OCI-LY7 (cell line): ENCODE measurements around the gene MKNK2. TPM values are rescaled to one million over a fixed set of nuclear protein-coding genes. Genes with fewer than 3 reads are reported as not detected.

ENCODE experiments used
- Bru-seq: library from RNA; stranded (reverse); fragments of 400-500 nt; gene quantifications from one replicate; lab custom pipeline; 2021; lab: Mats Ljungman, UMichigan
- BruChase-seq, 2 experiments: library from RNA; stranded (reverse); fragments of 400-500 nt; gene quantifications; one replicate each; lab custom pipeline; 2021; lab: Mats Ljungman, UMichigan
- BruUV-seq: library from RNA; stranded (reverse); fragments of 400-500 nt; replicated peaks from 2 replicates; lab custom pipeline; 2021; lab: Mats Ljungman, UMichigan
- CTCF ChIA-PET: fragments of 300-600 bp; sonication (Branson Sonifier 250); formaldehyde crosslinking; loops from one replicate; lab custom pipeline; 2022; ENCODE audit warnings: antibody characterized with exemption; ENCODE audit not compliant: unreplicated experiment; lab: Charles Lee
- POLR2A ChIA-PET: fragments of 300-600 bp; sonication (Branson Sonifier 250); formaldehyde crosslinking; loops from one replicate; lab custom pipeline; 2022; ENCODE audit warnings: antibody characterized with exemption; lab: Charles Lee
- DNase-seq: peaks from one replicate; pipeline ENCODE4 v3.0.0-alpha.2; 2015; ENCODE audit warnings: low spot score
- H2AFZ ChIP-seq: fragments of 200-600 bp; sonication (generic), shearing (Covaris generic); 2 replicates; pipeline ENCODE4 v1.6.1; 2014; ENCODE audit warnings: mild to moderate bottlenecking, antibody characterized with exemption, low read length, moderate library complexity
- H3K27ac ChIP-seq: fragments of 200-600 bp; sonication (generic); 2 replicates; pipeline ENCODE4 v1.5.1; 2014; ENCODE audit warnings: mixed run types, low read depth, mild to moderate bottlenecking, moderate library complexity, low read length, inconsistent platforms; ENCODE audit not compliant: poor library complexity, severe bottlenecking
- H3K36me3 ChIP-seq: fragments of 200-600 bp; sonication (generic); 2 replicates; pipeline ENCODE4 v1.6.1; 2014; ENCODE audit warnings: mild to moderate bottlenecking, antibody characterized with exemption, low read length, moderate library complexity, mixed read lengths; ENCODE audit not compliant: insufficient read depth
- H3K4me1 ChIP-seq: fragments of 200-600 bp; sonication (generic); 2 replicates; pipeline ENCODE4 v1.5.1; 2014; ENCODE audit warnings: mild to moderate bottlenecking, low read length; ENCODE audit not compliant: insufficient read depth, poor library complexity, severe bottlenecking
- H3K4me2 ChIP-seq: fragments of 200-600 bp; sonication (generic); 2 replicates; pipeline ENCODE4 v1.6.1; 2014; ENCODE audit warnings: mild to moderate bottlenecking, low read length
- H3K4me3 ChIP-seq: fragments of 200-600 bp; sonication (generic); 2 replicates; pipeline ENCODE4 v1.5.1; 2014; ENCODE audit warnings: mild to moderate bottlenecking, low read depth, low read length; ENCODE audit not compliant: poor library complexity, severe bottlenecking
- H3K79me2 ChIP-seq: fragments of 200-600 bp; sonication (generic); 2 replicates; pipeline ENCODE4 v1.6.1; 2016; ENCODE audit warnings: low read depth, mild to moderate bottlenecking, low read length, moderate library complexity, mixed read lengths; ENCODE audit not compliant: insufficient read depth
- H3K9me2 ChIP-seq: fragments of 200-600 bp; sonication (generic); 2 replicates; pipeline ENCODE4 v1.6.1; 2016; ENCODE audit warnings: mild to moderate bottlenecking, low read length, mixed read lengths; ENCODE audit not compliant: insufficient read depth
- H3K9me3 ChIP-seq: fragments of 200-600 bp; sonication (generic); 2 replicates; pipeline ENCODE4 v1.6.1; 2014; ENCODE audit warnings: mild to moderate bottlenecking, mixed run types, low read length, mixed read lengths
- H4K20me1 ChIP-seq: fragments of 200-600 bp; sonication (generic); 2 replicates; pipeline ENCODE4 v1.6.1; 2014; ENCODE audit warnings: mild to moderate bottlenecking, antibody characterized with exemption, low read length, moderate library complexity, mixed read lengths; ENCODE audit not compliant: insufficient read depth
- CTCF ChIP-seq: fragments of 200-600 bp; sonication (generic); conservative IDR thresholded peaks from 2 replicates; pipeline ENCODE4 v1.5.1; 2014; ENCODE audit warnings: mild to moderate bottlenecking, antibody characterized with exemption, low read length, moderate library complexity, mixed read lengths
- EZH2phosphoT487 ChIP-seq: fragments of 200-600 bp; sonication (generic); IDR thresholded peaks from 2 replicates; pipeline ENCODE4 v1.6.1; 2018; ENCODE audit warnings: low read depth, borderline replicate concordance, mild to moderate bottlenecking, mixed run types, antibody characterized with exemption, low read length, moderate library complexity, mixed read lengths
- intact Hi-C: fragments of 100-400 bp; cut with micrococcal nuclease; formaldehyde crosslinking; loops from one replicate; pipeline ENCODE4 v1.10.0; 2022; ENCODE audit not compliant: unreplicated experiment
- long read RNA-seq: library from polyadenylated mRNA; stranded (forward); transcript quantifications from one replicate; pipeline ENCODE4 v2.0.0, GENCODE V29; 2022
- total RNA-seq, 2 experiments: library from RNA; depleted of rRNA in 1 of 2; stranded (reverse); fragments of >200 nt in 1 of 2; shearing (Covaris generic) in 1 of 2; gene quantifications; 2 replicates each; pipeline ENCODE4 v1.2.3, GENCODE V29; 2014 to 2022

Gene MKNK2
- total RNA-seq (2014; rRNA removed; shearing (Covaris generic)), result 97.0 and 115 TPM in 2 replicates
- 200 and 225 TPM in 2 replicates for total RNA-seq (2022)
- Bru-seq, nascent RNA, result percentile 60 among the genes with signal in this experiment
- percentile 86 among the genes with signal in this experiment for BruChase-seq, experiment 1, labeled RNA remaining after a 6-hour chase
- percentile 87 among the genes with signal in this experiment for BruChase-seq, experiment 2, labeled RNA remaining after a 2-hour chase
- long read RNA-seq, transcript MKNK2-201 (14 exons, 3,774 nt), result major isoform, 11 of 287 reads
- long read RNA-seq, partial matches to known transcripts, result 26 of 287 reads
- long read RNA-seq, other reads (novel, unspliced or antisense), result 247 of 287 reads

DNA sequence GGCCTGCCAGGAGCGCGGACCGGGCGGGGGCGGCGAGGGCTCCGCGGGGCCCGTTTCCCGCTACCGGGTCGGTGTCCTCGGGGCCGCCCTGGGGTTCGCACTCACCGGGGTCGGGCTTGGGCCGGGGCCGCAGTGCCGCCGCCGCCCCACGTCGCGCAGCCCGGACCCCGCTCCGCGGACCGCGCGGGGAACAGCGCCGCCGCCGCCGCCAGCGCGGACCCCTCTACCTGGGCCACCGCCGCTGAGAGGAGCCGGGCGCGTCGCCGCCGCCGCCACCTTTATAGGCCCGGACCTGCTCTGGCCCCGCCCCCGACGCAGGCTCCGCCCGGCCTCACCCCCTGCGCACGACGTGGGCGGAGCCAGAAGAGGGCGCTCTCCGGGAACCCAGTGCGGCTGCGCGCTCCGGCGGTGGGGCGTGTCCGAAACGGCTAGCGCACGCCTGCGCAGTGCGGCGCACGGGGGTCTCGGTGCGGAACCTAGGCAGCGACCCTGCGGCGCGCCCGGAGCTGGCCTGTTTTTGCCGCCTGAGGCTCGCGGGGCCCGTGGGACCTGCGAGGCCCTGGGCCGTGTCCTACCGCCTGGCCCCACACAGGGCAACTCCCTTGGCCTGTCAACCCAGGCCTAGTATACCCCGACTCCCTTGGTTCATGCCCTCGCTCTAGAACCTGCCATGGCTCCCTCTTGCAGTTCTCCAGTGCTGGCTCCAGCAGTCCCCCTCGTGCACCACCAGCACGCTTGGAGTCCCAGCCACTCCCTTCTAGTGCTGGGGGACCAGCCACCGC lies at the start of gene MKNK2:
MKNK2 (minus strand) TSS at position 254 of the 782 bp plus-strand sequence. CDS start 393 bp downstream, outside the sequence.
- H3K4me2 ChIP-seq, result peak within 1 kb of the TSS; percentile 93
- peak; percentile 93 for DNase-seq
- H2AFZ ChIP-seq, result peak within 1 kb of the TSS; percentile 56; the same call in 1 of the 2 replicates
- intact Hi-C loops, result loop anchor here (2.0 kb wide), 2 partner anchors 36 to 44 kb away; no protein-coding TSS in a partner anchor
- peak within 1 kb of the TSS; percentile 70 for H3K27ac ChIP-seq
- TF ChIP-seq EZH2phosphoT487 (no peak), CTCF (peak; percentile 69)
- no peaks in the 10 kb centered on the region for H3K9me2 ChIP-seq
- no peaks in the 10 kb centered on the region for H3K9me3 ChIP-seq
- H3K4me3 ChIP-seq, result peak within 1 kb of the TSS; percentile 98
- BruUV-seq, result no TSS peak
- CTCF ChIA-PET, result interaction anchor here (0.9 kb wide), 1 partner anchor 16 kb away, joined by 5 read pairs; no protein-coding TSS in a partner anchor
- H3K4me1 ChIP-seq, result peaks cover 58% of the 10 kb centered on the region
- POLR2A ChIA-PET, result interaction anchor here (0.6 to 1.7 kb wide), 7 partner anchors 10 to 43 kb away, joined by 3 to 10 read pairs (median 4); no protein-coding TSS in a partner anchor
- peaks cover 30% of the 10 kb centered on the region for H3K79me2 ChIP-seq
- H3K36me3 ChIP-seq, result peaks cover 30% of the 10 kb centered on the region; the same call in 1 of the 2 replicates
- 0 out of 2 replicates have a peak, but pooled peaks cover 6% of the 10 kb centered on the region for H4K20me1 ChIP-seq

- no peak for TF ChIP-seq EZH2phosphoT487
- TF ChIP-seq CTCF, result no peak
- Histone ChIP-seq H3K36me3 (peaks cover 53% of the 10 kb centered on the region), H3K9me2 (no peaks in the 10 kb centered on the region), H3K4me3 (no peak overlapping the region), H3K9me3 (no peaks in the 10 kb centered on the region), H3K4me1 (peaks cover 11% of the 10 kb centered on the region), H4K20me1 (no peaks in the 10 kb centered on the region), H3K79me2 (peaks cover 11% of the 10 kb centered on the region; the same call in 1 of the 2 replicates), H3K27ac (no peak overlapping the region), H2AFZ (no peak overlapping the region), H3K4me2 (no peak overlapping the region)
- DNase-seq, result no peak
- ChIA-PET POLR2A (no interaction called here), CTCF (no interaction called here)
- intact Hi-C loops, result no loop called here
- no TSS peak for BruUV-seq
Observed at GRCh38 chr19:2100719-2101061, 49.6 kb upstream of the MKNK2 start.
